GM12878 (cell line): ENCODE data around the gene ULBP1. TPM values are rescaled to one million over a fixed set of nuclear protein-coding genes. Genes with fewer than 3 reads are reported as not detected.

Experiments
- ATAC-seq: fragments of 200-7000 bp; cut with Tn5 transposase; 3 replicates; pipeline ENCODE4 v1.9.1; 2020; ENCODE audit warnings: mild to moderate bottlenecking, moderate library complexity
- BruUV-seq: library from RNA; stranded (reverse); fragments of 400-500 nt; replicated peaks from 2 replicates; lab custom pipeline; 2021; lab: Mats Ljungman, UMichigan
- CTCF ChIA-PET: fragments of 300-600 bp; sonication (Branson Sonifier 250); formaldehyde crosslinking; extraction: SDS; loops from one replicate; lab custom pipeline; 2021; ENCODE audit warnings: inconsistent platforms; lab: Yijun Ruan, JAX
- POLR2A ChIA-PET: fragments of 350-600 bp; formaldehyde crosslinking; extraction: SDS; loops from one replicate; lab custom pipeline; 2021; ENCODE audit warnings: inconsistent platforms; lab: Charles Lee
- RAD21 ChIA-PET: fragments of 300-600 bp; sonication (Branson Sonifier 250); formaldehyde crosslinking; loops from one replicate; lab custom pipeline; 2023; ENCODE audit warnings: antibody characterized with exemption; ENCODE audit not compliant: unreplicated experiment; lab: Charles Lee
- SMC1A ChIA-PET: fragments of 300-600 bp; sonication (Branson Sonifier 250); formaldehyde crosslinking; loops from one replicate; lab custom pipeline; 2023; ENCODE audit not compliant: unreplicated experiment, uncharacterized antibody; lab: Charles Lee
- DNase-seq: peaks from one replicate; pipeline ENCODE4 v3.0.0-alpha.2; 2011; ENCODE audit warnings: low read depth, low spot score
- FAIRE-seq: peaks from 3 replicates; lab custom pipeline; 2011; peaks lifted over from hg19 to GRCh38; lab: Jason Lieb, UNC
- H2AFZ ChIP-seq: 2 replicates; pipeline ENCODE4 v1.6.0; 2011; ENCODE audit warnings: low read depth, low read length, control low read depth; ENCODE audit not compliant: control insufficient read depth
- H3K27ac ChIP-seq: 2 replicates; pipeline ENCODE4 v1.5.1; 2011; ENCODE audit warnings: control low read depth; ENCODE audit not compliant: control insufficient read depth, insufficient read depth
- H3K27me3 ChIP-seq, 2 experiments: replicated peaks in 1 of 2; 2 replicates each; pipeline versions ENCODE4 v1.6.0 to v1.6.1; 2011; ENCODE audit warnings: low read length in 1 of 2; ENCODE audit not compliant: control insufficient read depth in 2 of 2, insufficient read depth in 2 of 2
- H3K36me3 ChIP-seq, 2 experiments: 2 replicates each; pipeline ENCODE4 v1.5.1; 2011; ENCODE audit warnings: low read length in 1 of 2; ENCODE audit not compliant: control insufficient read depth in 2 of 2, insufficient read depth in 2 of 2
- H3K4me1 ChIP-seq: 2 replicates; pipeline ENCODE4 v1.6.1; 2011; ENCODE audit warnings: mild to moderate bottlenecking, low read length, moderate library complexity, mixed read lengths; ENCODE audit not compliant: control insufficient read depth, insufficient read depth
- H3K4me2 ChIP-seq: 2 replicates; pipeline ENCODE4 v1.6.0; 2011; ENCODE audit warnings: control low read depth; ENCODE audit not compliant: control insufficient read depth, insufficient read depth
- H3K4me3 ChIP-seq: fragments of 200-600 bp; sonication (generic); 2 replicates; pipeline ENCODE4 v1.5.1; 2016
- H3K79me2 ChIP-seq: 2 replicates; pipeline ENCODE4 v1.6.0; 2011; ENCODE audit warnings: low read length; ENCODE audit not compliant: control insufficient read depth, insufficient read depth
- H3K9ac ChIP-seq: 2 replicates; pipeline ENCODE4 v1.8.0; 2011; ENCODE audit warnings: low read length, control low read depth, mixed read lengths; ENCODE audit not compliant: control insufficient read depth, insufficient read depth
- H3K9me3 ChIP-seq: replicated peaks from 3 replicates; pipeline ENCODE4 v1.5.1; 2011; ENCODE audit warnings: mild to moderate bottlenecking, low read length; ENCODE audit not compliant: control insufficient read depth, insufficient read depth
- H4K20me1 ChIP-seq: 2 replicates; pipeline ENCODE4 v1.6.0; 2011; ENCODE audit not compliant: control insufficient read depth, insufficient read depth
- BACH1 ChIP-seq: fragments of 450-650 bp; IDR thresholded peaks from 2 replicates; pipeline ENCODE4 v1.6.1; 2017; ENCODE audit warnings: mild to moderate bottlenecking, borderline replicate concordance
- CHD4 ChIP-seq: fragments of 200-600 bp; sonication (generic); IDR thresholded peaks from 2 replicates; pipeline ENCODE4 v1.6.1; 2016; ENCODE audit warnings: mild to moderate bottlenecking
- CREB1 ChIP-seq: IDR thresholded peaks from 2 replicates; pipeline ENCODE4 v1.6.1; 2012; ENCODE audit warnings: low read depth, mild to moderate bottlenecking, inconsistent platforms
- GABPA ChIP-seq: IDR thresholded peaks from 2 replicates; pipeline ENCODE4 v1.6.1; 2014; ENCODE audit warnings: antibody characterized with exemption, low read depth, mild to moderate bottlenecking, inconsistent platforms
- MEF2A ChIP-seq: IDR thresholded peaks from 2 replicates; pipeline ENCODE4 v1.6.1; 2011; ENCODE audit warnings: low read depth, mild to moderate bottlenecking, low read length, moderate library complexity; ENCODE audit not compliant: insufficient read depth
- ZNF622 ChIP-seq: fragments of 450-650 bp; IDR thresholded peaks from 2 replicates; pipeline ENCODE4 v1.6.1; 2017; ENCODE audit warnings: mild to moderate bottlenecking, inconsistent platforms
- WGBS: methylation state at CpG from one replicate; pipeline ENCODE4 v1.1.6; 2016; ENCODE audit warnings: low lambda C conversion rate; ENCODE audit not compliant: insufficient replicate concordance, insufficient coverage; ENCODE audit errors: missing lambda C conversion rate; 5-methylcytosine and 5-hydroxymethylcytosine counted together
- in situ Hi-C: fragments of 300-500 bp; cut with MboI; formaldehyde crosslinking; loops from 9 replicates; pipeline ENCODE4 v1.14.3; 2018; ENCODE audit warnings: mixed read lengths
- intact Hi-C: fragments of 100-400 bp; cut with micrococcal nuclease; formaldehyde crosslinking; loops from one replicate; pipeline ENCODE4 v1.14.2; 2022; ENCODE audit not compliant: unreplicated experiment
- polyA plus RNA-seq, 11 experiments: library from polyadenylated mRNA; depleted of rRNA in 4 of 11; unstranded in 6 of 11; stranded (reverse) in 5 of 11; fragments of >200 nt; fragmentation: Nextera tagmentation in 4 of 11; fragmentation: Illumina TruSeq in 1 of 11; extraction: Ambion mirVana in 4 of 11; extraction: Trizol in 1 of 11; gene quantifications; 1 replicate in 1 of 11; 2 replicates in 10 of 11; pipeline versions ENCODE4 v1.2.1 to v1.2.3, GENCODE V29; 2011 to 2016; ENCODE audit warnings: inconsistent platforms in 2 of 11, missing spikeins in 2 of 11, low read depth in 1 of 11
- total RNA-seq, 4 experiments: library from RNA; depleted of rRNA in 3 of 4; stranded (reverse); fragments of >200 nt in 3 of 4; fragmentation: Illumina TruSeq in 1 of 4; extraction: Trizol in 1 of 4; gene quantifications; 2 replicates each; pipeline versions ENCODE4 v1.2.1 to v1.2.3, GENCODE V29; 2013 to 2021
- TF ChIP-seq, protein P1 (sequence below): IDR thresholded peaks from 2 replicates; pipeline ENCODE4 v1.6.1; 2012; ENCODE audit warnings: low read length, inconsistent platforms
- TF ChIP-seq, protein P2 (sequence below): fragments of 450-650 bp; formaldehyde crosslinking; IDR thresholded peaks from 2 replicates; pipeline ENCODE4 v1.5.0; 2022; ENCODE audit warnings: mild to moderate bottlenecking, missing genetic modification characterization
- TF ChIP-seq, protein P3 (sequence below): IDR thresholded peaks from 2 replicates; pipeline ENCODE4 v1.6.1; 2011; ENCODE audit warnings: mild to moderate bottlenecking, low read depth, low read length, moderate library complexity; ENCODE audit not compliant: insufficient replicate concordance
- TF ChIP-seq, protein P4 (sequence below): fragments of 450-650 bp; IDR thresholded peaks from 2 replicates; pipeline ENCODE4 v1.6.1; 2014; ENCODE audit warnings: mild to moderate bottlenecking

ULBP1 gene
- total and polyA plus RNA-seq, 10 of the 15 experiments (the other 5 are each of a cell fraction or from before 2014, with no cell fraction given) = 0.02 to 0.12 (median 0.04) TPM; not detected in 7

DNA sequence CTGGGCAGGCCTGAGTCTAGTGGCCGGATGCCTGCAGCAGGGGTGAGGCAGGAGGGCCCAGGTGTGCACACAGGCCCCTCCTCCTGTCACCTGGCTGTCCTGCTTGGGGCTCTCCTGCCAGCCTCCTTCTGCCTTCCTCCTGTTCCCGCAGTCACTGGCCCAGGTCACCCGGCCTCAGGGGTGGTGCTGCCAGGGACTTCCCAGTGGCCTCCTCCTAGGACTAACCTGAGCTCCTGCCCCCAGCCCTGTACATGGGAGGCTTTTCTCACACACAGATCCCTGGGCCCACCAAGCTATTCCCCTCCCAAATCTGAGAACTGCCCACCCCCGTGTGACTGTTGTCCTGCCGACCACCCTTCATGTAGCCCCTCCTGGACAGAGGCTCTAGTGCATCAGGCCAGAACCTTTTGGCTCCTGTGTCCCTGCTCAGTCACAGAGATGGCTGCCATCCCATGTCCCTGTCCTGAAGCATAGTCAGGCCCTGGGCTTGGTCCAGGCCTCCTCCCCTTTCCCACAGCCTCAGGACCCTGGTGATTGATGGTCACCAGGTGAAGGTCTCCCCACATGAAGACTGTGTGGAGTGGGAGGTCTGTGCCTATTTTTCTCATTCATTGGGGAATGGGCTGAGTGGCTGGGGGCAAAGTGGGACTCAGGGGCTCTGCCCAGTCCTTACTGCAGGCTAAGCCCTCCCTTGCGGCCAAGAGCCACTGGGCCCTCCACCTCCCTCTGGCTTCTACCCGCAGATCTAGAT is 1.1 kb upstream of the ULBP1 start:
- ChIA-PET CTCF (no interaction called here), RAD21 (no interaction called here), SMC1A (no interaction called here), POLR2A (no interaction called here)
- FAIRE-seq (no peak), DNase-seq (no peak), ATAC-seq (no peak)
- H3K27ac ChIP-seq = no peak overlapping the region
- no peak overlapping the region for H3K4me3 ChIP-seq
- no peak overlapping the region for H3K9ac ChIP-seq
- H3K36me3 ChIP-seq = no peaks in the 10 kb centered on the region
- WGBS = 47% methylated on average over 7 of the region's 7 CpGs
- intact Hi-C loops (no loop called here), in situ Hi-C loops (no loop called here)
- H2AFZ ChIP-seq = no peak overlapping the region
- H3K27me3 ChIP-seq = peaks cover 18 to 21% of the 10 kb centered on the region in 2 experiments
- H3K9me3 ChIP-seq = peaks cover 17% of the 10 kb centered on the region; the same call in 2 of the 3 replicates
- H3K4me1 ChIP-seq = peaks cover 7% of the 10 kb centered on the region
- TF ChIP-seq ZNF622 (no peak), GABPA (no peak)
- no peaks in the 10 kb centered on the region for H3K79me2 ChIP-seq
- H3K4me2 ChIP-seq = no peak overlapping the region
- BruUV-seq = no TSS peak
- H4K20me1 ChIP-seq = no peaks in the 10 kb centered on the region

DNA sequence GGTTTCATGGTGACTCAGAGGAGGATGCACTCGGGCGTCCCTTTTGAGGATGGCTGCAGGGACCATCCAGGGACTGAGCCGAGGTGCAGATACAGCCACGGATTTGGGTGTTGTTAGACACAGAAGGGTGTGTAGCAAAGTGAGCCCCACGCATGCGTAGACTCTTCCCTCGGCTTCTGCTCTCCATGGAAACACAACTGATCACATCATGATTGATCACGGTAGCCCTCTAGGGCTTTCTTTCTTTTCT is 606 bp upstream of the ULBP1 start:
- H3K36me3 ChIP-seq = no peaks in the 10 kb centered on the region
- peaks cover 18 to 21% of the 10 kb centered on the region in 2 experiments for H3K27me3 ChIP-seq
- BruUV-seq = no TSS peak
- DNase-seq (no peak), ATAC-seq (peak; percentile 75), FAIRE-seq (no peak)
- H3K9me3 ChIP-seq = peaks cover 17% of the 10 kb centered on the region; the same call in 2 of the 3 replicates
- ChIA-PET SMC1A (no interaction called here), POLR2A (no interaction called here), RAD21 (no interaction called here), CTCF (no interaction called here)
- H3K4me2 ChIP-seq = peak overlapping the region; percentile 89; the same call in 1 of the 2 replicates
- no peaks in the 10 kb centered on the region for H4K20me1 ChIP-seq
- no peak overlapping the region for H3K4me3 ChIP-seq
- intact Hi-C loops (no loop called here), in situ Hi-C loops (no loop called here)
- peaks cover 7% of the 10 kb centered on the region for H3K4me1 ChIP-seq
- no peak overlapping the region for H3K9ac ChIP-seq
- no peaks in the 10 kb centered on the region for H3K79me2 ChIP-seq
- 8% methylated on average over 8 of the region's 8 CpGs for WGBS
- no peak overlapping the region for H2AFZ ChIP-seq
- H3K27ac ChIP-seq = no peak overlapping the region
- TF ChIP-seq, protein P1, sequence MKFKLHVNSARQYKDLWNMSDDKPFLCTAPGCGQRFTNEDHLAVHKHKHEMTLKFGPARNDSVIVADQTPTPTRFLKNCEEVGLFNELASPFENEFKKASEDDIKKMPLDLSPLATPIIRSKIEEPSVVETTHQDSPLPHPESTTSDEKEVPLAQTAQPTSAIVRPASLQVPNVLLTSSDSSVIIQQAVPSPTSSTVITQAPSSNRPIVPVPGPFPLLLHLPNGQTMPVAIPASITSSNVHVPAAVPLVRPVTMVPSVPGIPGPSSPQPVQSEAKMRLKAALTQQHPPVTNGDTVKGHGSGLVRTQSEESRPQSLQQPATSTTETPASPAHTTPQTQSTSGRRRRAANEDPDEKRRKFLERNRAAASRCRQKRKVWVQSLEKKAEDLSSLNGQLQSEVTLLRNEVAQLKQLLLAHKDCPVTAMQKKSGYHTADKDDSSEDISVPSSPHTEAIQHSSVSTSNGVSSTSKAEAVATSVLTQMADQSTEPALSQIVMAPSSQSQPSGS = no peak
- TF ChIP-seq, protein P2, sequence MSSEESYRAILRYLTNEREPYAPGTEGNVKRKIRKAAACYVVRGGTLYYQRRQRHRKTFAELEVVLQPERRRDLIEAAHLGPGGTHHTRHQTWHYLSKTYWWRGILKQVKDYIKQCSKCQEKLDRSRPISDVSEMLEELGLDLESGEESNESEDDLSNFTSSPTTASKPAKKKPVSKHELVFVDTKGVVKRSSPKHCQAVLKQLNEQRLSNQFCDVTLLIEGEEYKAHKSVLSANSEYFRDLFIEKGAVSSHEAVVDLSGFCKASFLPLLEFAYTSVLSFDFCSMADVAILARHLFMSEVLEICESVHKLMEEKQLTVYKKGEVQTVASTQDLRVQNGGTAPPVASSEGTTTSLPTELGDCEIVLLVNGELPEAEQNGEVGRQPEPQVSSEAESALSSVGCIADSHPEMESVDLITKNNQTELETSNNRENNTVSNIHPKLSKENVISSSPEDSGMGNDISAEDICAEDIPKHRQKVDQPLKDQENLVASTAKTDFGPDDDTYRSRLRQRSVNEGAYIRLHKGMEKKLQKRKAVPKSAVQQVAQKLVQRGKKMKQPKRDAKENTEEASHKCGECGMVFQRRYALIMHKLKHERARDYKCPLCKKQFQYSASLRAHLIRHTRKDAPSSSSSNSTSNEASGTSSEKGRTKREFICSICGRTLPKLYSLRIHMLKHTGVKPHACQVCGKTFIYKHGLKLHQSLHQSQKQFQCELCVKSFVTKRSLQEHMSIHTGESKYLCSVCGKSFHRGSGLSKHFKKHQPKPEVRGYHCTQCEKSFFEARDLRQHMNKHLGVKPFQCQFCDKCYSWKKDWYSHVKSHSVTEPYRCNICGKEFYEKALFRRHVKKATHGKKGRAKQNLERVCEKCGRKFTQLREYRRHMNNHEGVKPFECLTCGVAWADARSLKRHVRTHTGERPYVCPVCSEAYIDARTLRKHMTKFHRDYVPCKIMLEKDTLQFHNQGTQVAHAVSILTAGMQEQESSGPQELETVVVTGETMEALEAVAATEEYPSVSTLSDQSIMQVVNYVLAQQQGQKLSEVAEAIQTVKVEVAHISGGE (CRISPR knock-in tag) = no peak
- TF ChIP-seq CHD4 (no peak), MEF2A (no peak), BACH1 (no peak), CREB1 (no peak)
- TF ChIP-seq, protein P3, sequence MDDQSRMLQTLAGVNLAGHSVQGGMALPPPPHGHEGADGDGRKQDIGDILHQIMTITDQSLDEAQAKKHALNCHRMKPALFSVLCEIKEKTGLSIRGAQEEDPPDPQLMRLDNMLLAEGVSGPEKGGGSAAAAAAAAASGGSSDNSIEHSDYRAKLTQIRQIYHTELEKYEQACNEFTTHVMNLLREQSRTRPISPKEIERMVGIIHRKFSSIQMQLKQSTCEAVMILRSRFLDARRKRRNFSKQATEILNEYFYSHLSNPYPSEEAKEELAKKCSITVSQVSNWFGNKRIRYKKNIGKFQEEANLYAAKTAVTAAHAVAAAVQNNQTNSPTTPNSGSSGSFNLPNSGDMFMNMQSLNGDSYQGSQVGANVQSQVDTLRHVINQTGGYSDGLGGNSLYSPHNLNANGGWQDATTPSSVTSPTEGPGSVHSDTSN = no peak
- TF ChIP-seq, protein P4, sequence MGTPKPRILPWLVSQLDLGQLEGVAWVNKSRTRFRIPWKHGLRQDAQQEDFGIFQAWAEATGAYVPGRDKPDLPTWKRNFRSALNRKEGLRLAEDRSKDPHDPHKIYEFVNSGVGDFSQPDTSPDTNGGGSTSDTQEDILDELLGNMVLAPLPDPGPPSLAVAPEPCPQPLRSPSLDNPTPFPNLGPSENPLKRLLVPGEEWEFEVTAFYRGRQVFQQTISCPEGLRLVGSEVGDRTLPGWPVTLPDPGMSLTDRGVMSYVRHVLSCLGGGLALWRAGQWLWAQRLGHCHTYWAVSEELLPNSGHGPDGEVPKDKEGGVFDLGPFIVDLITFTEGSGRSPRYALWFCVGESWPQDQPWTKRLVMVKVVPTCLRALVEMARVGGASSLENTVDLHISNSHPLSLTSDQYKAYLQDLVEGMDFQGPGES = no peak
